H9 (cell line): Measurements from ENCODE around the gene TLE4. TPM values are rescaled to one million over a fixed set of nuclear protein-coding genes. Genes with fewer than 3 reads are reported as not detected.

Source experiments
- DNase-seq: peaks from one replicate; pipeline ENCODE4 v3.0.0-alpha.2; 2017
- H2AFZ ChIP-seq: one replicate; pipeline ENCODE4 v1.6.1; 2013; ENCODE audit warnings: mild to moderate bottlenecking, low read length, control low read depth, moderate library complexity
- H2AK5ac ChIP-seq: 2 replicates; pipeline ENCODE4 v1.6.1; 2013; ENCODE audit warnings: low read length, control low read depth, mixed read lengths; ENCODE audit not compliant: insufficient read length
- H2BK120ac ChIP-seq: one replicate; pipeline ENCODE4 v1.6.1; 2013; ENCODE audit warnings: low read depth, mild to moderate bottlenecking, low read length, control low read depth, inconsistent platforms; ENCODE audit not compliant: poor library complexity, severe bottlenecking
- H2BK12ac ChIP-seq: 2 replicates; pipeline ENCODE4 v1.6.1; 2013; ENCODE audit warnings: low read length, control low read depth, mixed read lengths, low read depth; ENCODE audit not compliant: insufficient read length
- H2BK15ac ChIP-seq: 2 replicates; pipeline ENCODE4 v1.6.1; 2013; ENCODE audit warnings: low read depth, low read length, control low read depth
- H2BK20ac ChIP-seq: one replicate; pipeline ENCODE4 v1.6.1; 2013; ENCODE audit warnings: low read depth, mild to moderate bottlenecking, low read length, control low read depth, inconsistent platforms; ENCODE audit not compliant: poor library complexity, severe bottlenecking
- H2BK5ac ChIP-seq: 2 replicates; pipeline ENCODE4 v1.6.1; 2013; ENCODE audit warnings: low read length, control low read depth, mixed read lengths; ENCODE audit not compliant: insufficient read length
- H3K14ac ChIP-seq: 2 replicates; pipeline ENCODE4 v1.6.1; 2013; ENCODE audit warnings: low read length, control low read depth; ENCODE audit not compliant: insufficient read depth
- H3K18ac ChIP-seq: 2 replicates; pipeline ENCODE4 v1.6.1; 2013; ENCODE audit warnings: low read depth, mild to moderate bottlenecking, mixed read lengths, low read length, control low read depth; ENCODE audit not compliant: insufficient read length
- H3K23ac ChIP-seq: 2 replicates; pipeline ENCODE4 v1.6.1; 2013; ENCODE audit warnings: low read length, control low read depth, mixed read lengths, low read depth; ENCODE audit not compliant: insufficient read length
- H3K23me2 ChIP-seq: 2 replicates; pipeline ENCODE4 v1.6.1; 2013; ENCODE audit warnings: low read depth, mild to moderate bottlenecking, mixed read lengths, low read length, control low read depth; ENCODE audit not compliant: insufficient read length, poor library complexity, severe bottlenecking
- H3K27ac ChIP-seq: 2 replicates; pipeline ENCODE4 v1.5.1; 2013; ENCODE audit warnings: low read length, control low read depth, mixed read lengths, low read depth; ENCODE audit not compliant: insufficient read length
- H3K27me3 ChIP-seq: 2 replicates; pipeline ENCODE4 v1.6.1; 2013; ENCODE audit warnings: low read length, control low read depth, inconsistent platforms; ENCODE audit not compliant: insufficient read depth
- H3K4ac ChIP-seq: 2 replicates; pipeline ENCODE4 v1.6.1; 2013; ENCODE audit warnings: low read depth, mild to moderate bottlenecking, control low read depth, inconsistent platforms, low read length, moderate library complexity
- H3K4me1 ChIP-seq: 2 replicates; pipeline ENCODE4 v1.6.1; 2013; ENCODE audit warnings: low read length, control low read depth, inconsistent platforms; ENCODE audit not compliant: insufficient read depth
- H3K4me2 ChIP-seq: 2 replicates; pipeline ENCODE4 v1.6.1; 2013; ENCODE audit warnings: low read length, control low read depth, mixed read lengths; ENCODE audit not compliant: insufficient read length, insufficient read depth
- H3K56ac ChIP-seq: 2 replicates; pipeline ENCODE4 v1.6.1; 2013; ENCODE audit warnings: low read depth, mild to moderate bottlenecking, mixed read lengths, low read length, control low read depth; ENCODE audit not compliant: insufficient read length
- H3K79me1 ChIP-seq: 2 replicates; pipeline ENCODE4 v1.6.1; 2013; ENCODE audit warnings: low read depth, mild to moderate bottlenecking, moderate library complexity, low read length, control low read depth, inconsistent platforms; ENCODE audit not compliant: insufficient read depth, poor library complexity, severe bottlenecking
- H3K79me2 ChIP-seq: 2 replicates; pipeline ENCODE4 v1.6.1; 2013; ENCODE audit warnings: low read length, control low read depth, inconsistent platforms; ENCODE audit not compliant: insufficient read depth
- H3K9ac ChIP-seq: 2 replicates; pipeline ENCODE4 v1.6.1; 2013; ENCODE audit warnings: low read length, control low read depth, mixed read lengths; ENCODE audit not compliant: insufficient read length; ENCODE audit errors: extremely low read depth
- H3K9me3 ChIP-seq: one replicate; pipeline ENCODE4 v1.6.1; 2013; ENCODE audit warnings: low read depth, low read length, inconsistent platforms; ENCODE audit not compliant: control insufficient read depth
- H3T11ph ChIP-seq: one replicate; pipeline ENCODE4 v1.6.1; 2013; ENCODE audit warnings: mild to moderate bottlenecking, low read length, control low read depth, inconsistent platforms
- H4K20me1 ChIP-seq: one replicate; pipeline ENCODE4 v1.6.1; 2013; ENCODE audit not compliant: control insufficient read depth, insufficient read length, insufficient read depth
- H4K5ac ChIP-seq: 2 replicates; pipeline ENCODE4 v1.6.1; 2013; ENCODE audit warnings: low read depth, mild to moderate bottlenecking, mixed read lengths, low read length, control low read depth; ENCODE audit not compliant: insufficient read length
- H4K8ac ChIP-seq: replicated peaks from 2 replicates; pipeline ENCODE4 v1.6.1; 2013; ENCODE audit warnings: low read length, control low read depth, mixed read lengths, low read depth; ENCODE audit not compliant: insufficient read length
- H4K91ac ChIP-seq: 2 replicates; pipeline ENCODE4 v1.6.1; 2013; ENCODE audit warnings: low read depth, mild to moderate bottlenecking, moderate library complexity, mixed read lengths, low read length, control low read depth; ENCODE audit not compliant: insufficient read length
- H3K27ac Mint-ChIP-seq, 3 experiments: 2 replicates in 2 of 3; 3 replicates in 1 of 3; pipeline ENCODE4 v1.8.0; 2020 to 2021; ENCODE audit warnings: mixed read lengths in 3 of 3, mild to moderate bottlenecking in 1 of 3, moderate library complexity in 1 of 3
- H3K27me3 Mint-ChIP-seq: 2 replicates; pipeline ENCODE4 v1.8.0; 2021; ENCODE audit warnings: low read depth, mild to moderate bottlenecking, moderate library complexity, mixed read lengths
- H3K36me3 Mint-ChIP-seq, 3 experiments: 2 replicates in 2 of 3; 3 replicates in 1 of 3; pipeline ENCODE4 v1.8.0; 2020 to 2021; ENCODE audit warnings: low read depth in 3 of 3, mixed read lengths in 3 of 3; ENCODE audit not compliant: insufficient read depth in 1 of 3
- H3K4me1 Mint-ChIP-seq, 2 experiments: 2 replicates each; pipeline ENCODE4 v1.8.0; 2020; ENCODE audit warnings: mixed read lengths in 2 of 2
- H3K4me3 Mint-ChIP-seq, 2 experiments: 2 replicates in 1 of 2; 3 replicates in 1 of 2; pipeline ENCODE4 v1.8.0; 2020 to 2021; ENCODE audit warnings: mild to moderate bottlenecking in 2 of 2, mixed read lengths in 2 of 2, moderate library complexity in 1 of 2
- H3K9me3 Mint-ChIP-seq, 2 experiments: 2 replicates in 1 of 2; 3 replicates in 1 of 2; pipeline ENCODE4 v1.8.0; 2020; ENCODE audit warnings: mild to moderate bottlenecking in 2 of 2, mixed read lengths in 2 of 2, moderate library complexity in 1 of 2
- WGBS: extraction: QIAGEN DNeasy Blood & Tissue Kit; methylation state at CpG from one replicate; pipeline ENCODE4 v1.1.7; 2013; ENCODE audit warnings: missing lambda C conversion rate, low lambda C conversion rate, mixed read lengths; ENCODE audit not compliant: insufficient read length; ENCODE audit errors: extremely low coverage; 5-methylcytosine and 5-hydroxymethylcytosine counted together
- total RNA-seq: library from RNA; stranded (reverse); gene quantifications from 2 replicates; pipeline ENCODE4 v1.2.1, GENCODE V29; 2021
- TF ChIP-seq, protein P1 (sequence below): fragments of 200-600 bp; sonication (generic); conservative IDR thresholded peaks from 3 replicates; pipeline ENCODE4 v1.8.0; 2021; ENCODE audit warnings: antibody characterized with exemption, mild to moderate bottlenecking

The TLE4 gene
- total RNA-seq, 1 experiment from 2014 or later = 35.1 TPM

DNA sequence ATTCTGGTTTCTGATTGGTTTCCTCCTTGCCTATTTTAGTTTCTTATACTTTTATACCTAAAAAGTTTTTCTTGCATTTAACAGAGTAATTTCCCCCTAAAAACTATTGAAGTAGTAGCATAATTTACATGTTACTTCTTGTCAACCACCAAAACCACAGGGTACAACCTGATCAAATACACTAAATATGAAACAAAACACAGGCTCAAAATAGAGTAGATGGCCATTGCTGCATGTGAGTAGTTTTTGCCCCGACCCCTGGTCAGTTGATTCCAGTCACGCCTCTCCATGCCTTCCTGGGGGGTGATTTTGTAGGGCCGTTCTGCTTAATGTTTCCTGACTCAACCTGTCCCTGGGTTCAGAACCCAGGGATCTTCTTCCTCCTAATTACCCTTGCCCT is 101.8 kb downstream of the TLE4 start:
- Histone ChIP-seq H3K9me3 (no peaks in the 10 kb centered on the region), H3K27me3 (no peaks in the 10 kb centered on the region), H3K56ac (no peak overlapping the region), H3K14ac (no peak overlapping the region), H3K4me2 (no peak overlapping the region), H4K91ac (no peak overlapping the region), H3K18ac (no peak overlapping the region), H3K79me2 (no peaks in the 10 kb centered on the region), H3K9ac (no peak overlapping the region), H2BK20ac (no peak overlapping the region), H3K23ac (no peak overlapping the region), H3K4me1 (peaks cover 3% of the 10 kb centered on the region; the same call in 1 of the 2 replicates), H4K8ac (no peak overlapping the region), H3K79me1 (no peaks in the 10 kb centered on the region), H3T11ph (no peak overlapping the region), H2BK120ac (no peak overlapping the region), H2AK5ac (no peak overlapping the region), H2BK5ac (no peak overlapping the region), H3K4ac (no peak overlapping the region), H3K27ac (no peak overlapping the region), H4K5ac (no peak overlapping the region), H4K20me1 (no peaks in the 10 kb centered on the region), H2AFZ (no peak overlapping the region), H2BK15ac (no peak overlapping the region), H2BK12ac (no peak overlapping the region), H3K23me2 (no peaks in the 10 kb centered on the region)
- Mint-ChIP-seq H3K4me3 (no peak overlapping the region), H3K4me1 (peaks cover 38 to 45% of the 10 kb centered on the region in 2 experiments), H3K27ac (peak overlapping the region in 1 of 3 experiments; percentile 12; a peak in 2 of 7 replicates), H3K27me3 (no peaks in the 10 kb centered on the region), H3K9me3 (peaks cover 2% of the 10 kb centered on the region in 2 experiments; a peak in 2 of 5 replicates), H3K36me3 (peaks cover 1 to 7% (median 1%) of the 10 kb centered on the region in 3 experiments; a peak in 5 of 7 replicates)
- no CpG with 5 or more reads among the region's 3 CpGs for WGBS
- no peak for DNase-seq
- TF ChIP-seq, protein P1, sequence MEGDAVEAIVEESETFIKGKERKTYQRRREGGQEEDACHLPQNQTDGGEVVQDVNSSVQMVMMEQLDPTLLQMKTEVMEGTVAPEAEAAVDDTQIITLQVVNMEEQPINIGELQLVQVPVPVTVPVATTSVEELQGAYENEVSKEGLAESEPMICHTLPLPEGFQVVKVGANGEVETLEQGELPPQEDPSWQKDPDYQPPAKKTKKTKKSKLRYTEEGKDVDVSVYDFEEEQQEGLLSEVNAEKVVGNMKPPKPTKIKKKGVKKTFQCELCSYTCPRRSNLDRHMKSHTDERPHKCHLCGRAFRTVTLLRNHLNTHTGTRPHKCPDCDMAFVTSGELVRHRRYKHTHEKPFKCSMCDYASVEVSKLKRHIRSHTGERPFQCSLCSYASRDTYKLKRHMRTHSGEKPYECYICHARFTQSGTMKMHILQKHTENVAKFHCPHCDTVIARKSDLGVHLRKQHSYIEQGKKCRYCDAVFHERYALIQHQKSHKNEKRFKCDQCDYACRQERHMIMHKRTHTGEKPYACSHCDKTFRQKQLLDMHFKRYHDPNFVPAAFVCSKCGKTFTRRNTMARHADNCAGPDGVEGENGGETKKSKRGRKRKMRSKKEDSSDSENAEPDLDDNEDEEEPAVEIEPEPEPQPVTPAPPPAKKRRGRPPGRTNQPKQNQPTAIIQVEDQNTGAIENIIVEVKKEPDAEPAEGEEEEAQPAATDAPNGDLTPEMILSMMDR = no peak
